AG20443 (cell line): Measurements from ENCODE around the gene ITM2B.

Experiments used
- DNase-seq: peaks from one replicate; pipeline ENCODE4 v3.0.0; 2012; ENCODE audit warnings: low spot score, mixed read lengths

Gene ITM2B

DNA sequence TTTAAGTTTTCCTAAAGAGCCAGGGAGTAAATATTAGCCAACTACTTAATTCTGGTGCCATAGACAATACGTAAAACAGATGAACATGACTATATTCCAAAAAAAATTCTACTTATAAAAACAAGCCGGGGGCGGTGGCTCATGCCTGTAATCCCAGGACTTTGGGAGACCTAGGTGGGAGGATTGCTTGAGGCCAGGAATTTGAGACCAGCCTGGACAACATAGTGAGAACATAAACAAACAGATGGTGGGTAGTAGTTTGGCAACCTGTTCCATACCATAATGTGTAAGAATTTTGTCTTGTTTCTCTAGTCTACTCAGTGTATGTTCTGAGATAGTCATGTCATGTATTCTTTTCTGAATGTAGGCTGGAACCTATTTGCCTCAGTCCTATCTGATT is 25.4 kb downstream of the ITM2B start:
- DNase-seq, result no peak

DNA sequence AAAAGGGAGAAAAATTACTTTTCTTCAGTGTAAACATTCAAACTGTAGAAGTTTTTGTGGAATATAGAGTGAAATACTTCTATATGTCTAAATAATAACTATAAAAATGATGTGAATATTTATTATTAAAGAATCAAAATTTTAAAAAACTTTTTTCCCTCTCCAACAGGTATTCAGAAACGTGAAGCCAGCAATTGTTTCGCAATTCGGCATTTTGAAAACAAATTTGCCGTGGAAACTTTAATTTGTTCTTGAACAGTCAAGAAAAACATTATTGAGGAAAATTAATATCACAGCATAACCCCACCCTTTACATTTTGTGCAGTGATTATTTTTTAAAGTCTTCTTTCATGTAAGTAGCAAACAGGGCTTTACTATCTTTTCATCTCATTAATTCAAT is 28.0 kb downstream of the ITM2B start:
- DNase-seq, result no peak

DNA sequence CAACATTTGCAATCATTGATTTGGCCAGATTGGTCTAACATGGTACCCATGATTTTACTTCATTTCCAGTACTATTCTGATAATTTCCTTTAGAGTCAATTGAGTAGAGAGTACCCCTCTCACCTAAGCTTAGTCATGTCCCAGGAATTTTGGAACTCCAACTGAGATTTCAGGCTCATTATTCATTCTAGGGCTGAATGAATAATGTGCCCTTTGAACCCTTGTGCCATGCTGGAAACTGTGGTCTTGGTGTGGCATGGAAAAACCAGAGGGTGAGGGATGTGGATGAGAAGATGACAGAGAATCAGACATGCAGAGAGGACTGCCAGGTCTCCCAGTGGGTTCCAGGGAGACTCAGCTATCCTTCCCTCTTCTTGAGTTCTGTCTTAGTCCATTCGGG is 30.2 kb downstream of the ITM2B start:
- DNase-seq, result no peak

DNA sequence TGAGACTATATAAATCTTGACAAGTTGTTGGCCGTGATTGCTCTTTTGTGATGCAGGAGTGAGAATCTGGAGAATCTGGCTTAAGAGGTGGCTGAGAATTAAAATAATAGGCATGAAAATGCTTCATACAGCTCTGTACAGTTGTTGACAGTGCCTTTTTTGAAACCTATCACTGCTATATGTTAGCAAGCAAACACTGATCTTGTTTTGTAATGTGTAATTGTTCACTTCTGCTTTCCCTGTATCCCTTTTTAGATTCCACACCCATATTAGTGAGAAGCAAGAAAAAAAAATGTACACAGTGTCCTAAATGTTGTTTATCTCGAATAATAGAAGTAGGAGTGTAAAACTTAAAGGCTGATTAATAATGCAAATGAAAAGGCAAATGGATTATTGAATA is 31.1 kb downstream of the ITM2B start:
- no peak for DNase-seq

DNA sequence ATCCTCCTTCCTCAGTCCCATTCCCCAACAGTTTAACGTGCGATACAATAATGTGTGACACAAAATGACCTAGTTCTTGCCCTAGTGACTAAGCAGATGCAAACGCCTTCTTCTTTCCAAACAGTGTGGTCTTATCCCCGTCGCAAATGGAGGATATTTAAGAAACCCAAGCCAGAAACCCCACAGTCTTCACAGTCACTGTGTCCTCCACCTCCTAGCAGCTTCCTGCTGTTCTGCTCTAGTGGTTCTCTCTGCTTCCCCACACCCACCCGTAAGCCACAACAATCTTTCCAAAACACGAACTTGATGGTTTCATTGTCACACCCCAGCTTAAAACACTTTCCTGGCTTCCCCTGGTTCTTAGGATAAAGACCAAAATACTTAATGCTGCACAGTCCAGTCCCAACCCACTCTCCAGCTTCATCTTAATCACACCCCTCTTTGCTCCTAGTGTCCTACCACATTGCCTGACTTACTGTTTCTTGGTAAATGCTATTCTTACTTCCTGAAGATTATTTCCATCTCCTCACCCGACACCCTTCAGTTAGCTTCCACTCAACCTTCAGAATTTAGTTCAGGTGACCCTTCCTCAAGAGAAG is 32.3 kb downstream of the ITM2B start:
- DNase-seq, result no peak

DNA sequence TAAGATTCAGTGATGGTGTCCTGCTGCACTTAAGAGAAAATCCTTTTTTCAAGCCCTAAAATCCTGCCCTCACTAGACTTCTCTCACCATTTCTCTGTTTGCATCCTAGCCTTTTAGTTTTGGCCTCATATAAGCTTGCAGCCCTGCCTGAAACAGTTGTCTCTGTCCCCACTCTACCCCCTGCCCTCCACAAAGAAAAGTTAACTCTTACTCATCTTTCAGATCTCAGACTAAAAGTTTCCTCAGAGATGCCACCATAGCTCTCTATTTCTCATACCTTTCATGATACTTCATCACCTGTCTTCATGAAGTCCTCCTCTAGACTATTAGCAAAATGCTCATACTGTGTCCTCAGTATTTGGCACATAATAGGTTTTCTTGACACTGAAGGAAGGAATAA is 33.1 kb downstream of the ITM2B start:
- no peak for DNase-seq

DNA sequence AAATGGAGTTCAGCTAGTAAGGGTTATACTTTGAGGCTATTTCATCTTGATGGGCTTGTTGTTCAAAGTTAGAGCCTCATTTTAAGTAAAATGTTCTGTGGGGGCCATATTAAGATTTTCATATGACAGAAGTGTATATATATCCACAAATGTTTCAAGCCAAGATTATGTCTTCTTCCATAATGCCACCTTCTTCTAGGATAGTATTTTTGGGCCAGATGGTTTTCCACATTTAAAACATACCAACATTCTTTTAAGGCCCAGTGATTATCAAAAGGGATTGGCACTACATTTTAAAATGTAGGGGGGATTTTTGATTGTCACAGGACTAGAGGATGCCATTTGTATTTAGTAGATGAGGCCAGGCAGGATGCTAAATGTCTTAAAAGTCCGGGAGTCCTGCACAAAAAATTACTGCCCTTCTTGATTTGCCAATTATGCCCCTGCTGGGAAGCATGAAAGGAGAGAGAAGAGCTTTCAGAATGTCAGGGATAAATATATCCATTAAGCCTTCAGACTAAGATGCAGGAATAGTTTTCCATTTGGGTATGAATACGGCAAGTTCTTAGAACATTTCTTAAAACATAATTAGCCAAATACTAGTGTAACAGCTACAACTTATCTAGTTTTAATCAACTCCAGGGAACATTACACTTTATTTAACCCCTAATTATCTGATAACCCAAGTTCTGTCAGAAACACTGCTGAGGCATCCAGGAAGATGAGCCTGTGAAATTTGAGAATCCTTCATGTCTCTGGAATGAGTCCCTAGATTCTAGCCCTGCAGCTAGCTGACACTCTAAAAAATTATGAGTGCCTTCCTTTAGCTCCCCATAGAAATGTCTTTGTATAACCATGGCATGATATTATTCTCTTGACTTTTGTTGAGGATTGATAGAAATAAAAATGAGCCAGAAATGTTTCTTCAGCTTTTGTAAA is 34.0 kb downstream of the ITM2B start:
- no peak for DNase-seq

DNA sequence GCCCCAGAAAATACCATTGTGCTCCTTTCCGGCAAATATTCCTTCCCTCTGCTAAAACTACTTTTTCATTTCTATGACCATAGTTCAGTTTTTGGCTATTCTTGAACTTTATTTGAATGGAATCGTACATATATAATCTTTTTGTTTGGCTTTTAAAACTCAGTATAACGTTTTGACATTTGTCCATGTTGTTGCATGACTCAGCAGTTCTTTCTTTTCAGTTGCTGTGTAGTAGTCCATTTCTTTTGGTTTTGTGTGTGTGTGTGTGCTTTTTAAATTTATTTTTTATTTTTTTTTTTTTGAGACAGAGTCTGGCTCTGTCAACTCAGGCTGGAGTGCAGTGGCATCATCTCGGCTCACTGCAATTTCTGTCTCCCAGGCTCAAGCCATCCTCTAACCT is 35.0 kb downstream of the ITM2B start:
- DNase-seq, result no peak

DNA sequence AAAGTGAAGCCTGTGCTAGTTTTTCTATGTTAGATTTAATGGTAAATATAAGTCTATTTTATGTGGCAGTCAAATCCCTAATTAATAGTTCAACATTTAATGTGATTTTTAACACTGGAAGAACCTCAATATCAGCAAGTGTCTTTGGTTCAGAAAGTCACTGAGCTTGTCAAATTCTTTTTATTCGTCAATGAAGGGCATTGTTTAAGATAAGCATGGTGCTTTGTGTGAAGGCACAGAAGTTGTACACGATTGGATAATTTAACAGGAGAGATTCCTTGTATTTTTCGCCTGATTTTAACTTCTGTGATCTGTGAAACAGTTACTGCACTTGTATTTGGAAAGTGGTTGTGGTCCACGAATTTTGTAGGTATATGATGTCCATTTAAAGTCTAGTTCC is 40.3 kb downstream of the ITM2B start:
- DNase-seq, result no peak

DNA sequence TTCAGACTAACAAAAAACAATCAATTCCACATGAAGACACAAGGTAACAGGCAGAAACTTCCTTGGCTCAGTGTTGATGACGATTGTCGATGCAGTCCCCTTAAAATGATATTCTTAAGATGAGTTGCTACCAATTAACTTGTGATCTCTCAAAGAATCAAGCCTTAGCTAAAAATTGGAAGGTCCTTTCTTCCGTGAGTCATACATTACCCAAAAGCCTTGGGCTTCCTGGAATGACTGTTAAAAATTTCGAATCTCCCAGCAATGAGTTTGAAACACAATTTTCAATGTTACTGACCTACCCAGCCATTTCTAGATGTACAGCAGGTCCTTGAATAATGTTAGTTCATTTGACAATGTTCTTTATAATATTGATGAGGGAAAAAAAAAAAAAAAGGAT is 42.5 kb downstream of the ITM2B start:
- peak; percentile 13 for DNase-seq

DNA sequence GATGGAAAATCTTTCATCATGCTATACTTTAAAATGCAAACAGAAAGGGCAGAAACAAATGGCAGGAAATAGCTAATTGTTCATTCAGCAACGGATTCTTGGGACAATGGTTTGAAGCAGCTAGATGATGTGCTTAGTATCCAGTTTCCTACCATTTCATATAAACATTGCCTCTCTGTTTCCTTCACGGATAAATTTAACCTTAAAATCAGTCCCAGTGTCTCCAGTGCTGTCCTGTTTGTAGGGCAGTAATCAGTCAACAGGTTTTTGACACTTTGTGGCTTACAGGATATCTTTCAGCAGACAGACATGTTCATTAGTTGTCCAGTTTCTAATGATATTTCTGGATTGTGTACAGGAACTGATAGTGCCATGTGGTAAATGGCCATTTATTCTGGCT is 45.8 kb downstream of the ITM2B start:
- DNase-seq, result no peak

DNA sequence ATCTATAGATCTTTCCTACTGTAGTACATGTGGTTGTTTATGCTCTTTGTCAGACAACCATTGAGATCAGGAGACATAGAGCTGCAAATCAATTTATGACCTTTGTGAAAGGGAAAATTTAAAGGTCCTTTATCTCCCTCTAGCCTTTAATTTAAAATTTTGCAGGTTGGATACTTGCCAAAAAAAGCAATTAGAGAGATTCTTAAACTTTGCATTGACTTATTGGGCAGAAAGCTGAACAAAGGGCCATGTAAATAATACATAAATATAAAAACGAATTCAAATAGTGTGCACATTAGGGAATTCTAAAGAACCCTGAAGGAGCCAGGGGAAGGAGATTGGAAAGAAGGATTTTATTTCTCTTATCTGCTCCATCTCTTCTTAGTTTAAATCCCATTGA is 48.5 kb downstream of the ITM2B start:
- no peak for DNase-seq

DNA sequence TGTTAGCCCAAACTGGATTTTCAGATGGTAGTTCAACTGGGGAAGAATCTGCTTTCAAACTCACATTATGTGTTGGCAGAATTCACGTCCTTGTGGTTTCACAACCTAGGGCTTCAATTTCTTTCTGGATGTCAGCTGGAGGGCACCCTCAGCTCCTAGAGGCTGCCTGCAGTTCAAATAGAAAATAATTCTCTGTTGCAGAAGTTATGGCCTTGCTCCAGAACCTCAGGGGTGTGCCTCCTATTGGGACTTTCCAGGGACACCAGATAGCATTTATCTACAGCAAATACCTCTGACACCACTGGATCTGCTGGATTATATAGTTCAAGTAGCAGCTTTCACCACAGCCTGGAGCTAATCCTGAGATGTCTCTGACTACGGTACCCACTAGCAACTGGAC is 58.7 kb downstream of the ITM2B start:
- no peak for DNase-seq

DNA sequence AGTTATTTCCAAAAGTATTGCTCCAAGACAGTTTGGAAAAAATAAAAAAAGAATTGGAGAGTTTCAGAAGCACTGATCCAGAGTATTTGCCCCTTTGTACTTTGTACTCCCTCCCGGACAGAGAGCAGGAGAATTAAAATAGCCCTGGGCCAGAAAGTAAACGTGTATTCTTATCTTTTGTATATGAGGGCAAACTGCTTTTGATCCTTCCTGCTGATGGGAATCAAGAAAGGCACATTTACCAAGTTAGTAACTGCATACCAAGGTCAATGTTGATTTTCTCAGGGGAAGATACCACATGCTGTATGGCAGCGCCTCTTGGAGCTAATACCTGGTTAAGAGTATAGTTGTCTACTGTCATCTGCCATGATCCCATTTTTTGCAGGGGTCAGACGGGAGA is 59.6 kb downstream of the ITM2B start:
- DNase-seq, result no peak

DNA sequence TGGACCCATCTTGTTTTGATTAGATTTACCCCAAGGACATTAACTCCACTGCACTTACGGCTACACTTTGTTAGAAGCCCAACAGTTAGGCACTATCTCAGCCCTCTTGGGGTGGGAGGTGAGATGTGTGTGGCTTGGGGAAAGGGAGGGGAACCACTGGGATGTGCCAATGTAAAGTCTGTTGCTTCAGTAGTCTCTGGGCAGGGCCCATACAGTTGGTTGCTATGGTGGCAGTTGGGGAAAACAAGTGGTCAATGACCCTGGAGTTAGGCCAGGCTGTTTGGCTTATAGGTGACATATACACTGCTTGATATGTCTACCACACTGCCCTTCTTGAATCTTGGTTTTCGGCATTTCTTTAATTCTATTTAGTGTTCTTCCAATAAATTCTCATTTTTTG is 61.6 kb downstream of the ITM2B start:
- DNase-seq, result no peak

DNA sequence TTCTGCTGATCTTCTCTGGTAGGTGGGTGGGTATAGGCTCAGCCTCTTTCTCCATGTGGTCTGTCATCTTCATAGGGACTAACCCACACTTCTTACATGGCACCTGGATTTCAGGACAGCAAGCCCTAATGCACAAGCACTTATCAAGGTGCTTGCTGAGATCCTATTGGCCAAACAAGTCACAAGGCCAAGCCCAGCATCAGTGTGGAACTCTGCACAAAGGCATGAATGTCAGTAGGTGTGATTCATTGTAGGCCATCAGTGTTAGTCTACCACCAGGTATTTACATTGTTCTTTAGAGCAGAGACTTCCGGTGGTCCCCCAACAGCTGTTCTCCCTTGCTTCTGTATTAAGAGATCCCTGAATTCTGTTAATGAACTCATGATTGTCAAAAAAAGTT is 62.3 kb downstream of the ITM2B start:
- DNase-seq, result no peak

DNA sequence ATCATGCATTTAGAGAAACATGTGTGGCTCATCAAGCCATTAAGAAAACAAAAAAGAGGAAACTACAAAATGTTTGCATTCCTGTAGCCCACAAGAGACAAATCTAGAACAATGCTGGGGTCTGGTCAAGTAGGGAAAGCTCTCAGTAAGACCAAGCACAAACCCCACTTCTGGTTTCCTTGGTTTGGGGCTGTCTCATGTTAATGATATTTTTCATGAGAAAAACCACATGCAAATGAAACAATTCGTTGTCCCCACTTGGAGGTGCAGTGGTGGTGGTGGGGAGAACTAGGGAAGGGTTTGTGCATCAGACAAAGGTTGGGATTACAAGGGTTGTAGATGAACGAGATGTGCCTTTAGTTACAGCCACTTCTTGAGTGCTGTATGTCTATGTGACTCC is 63.5 kb downstream of the ITM2B start:
- no peak for DNase-seq

DNA sequence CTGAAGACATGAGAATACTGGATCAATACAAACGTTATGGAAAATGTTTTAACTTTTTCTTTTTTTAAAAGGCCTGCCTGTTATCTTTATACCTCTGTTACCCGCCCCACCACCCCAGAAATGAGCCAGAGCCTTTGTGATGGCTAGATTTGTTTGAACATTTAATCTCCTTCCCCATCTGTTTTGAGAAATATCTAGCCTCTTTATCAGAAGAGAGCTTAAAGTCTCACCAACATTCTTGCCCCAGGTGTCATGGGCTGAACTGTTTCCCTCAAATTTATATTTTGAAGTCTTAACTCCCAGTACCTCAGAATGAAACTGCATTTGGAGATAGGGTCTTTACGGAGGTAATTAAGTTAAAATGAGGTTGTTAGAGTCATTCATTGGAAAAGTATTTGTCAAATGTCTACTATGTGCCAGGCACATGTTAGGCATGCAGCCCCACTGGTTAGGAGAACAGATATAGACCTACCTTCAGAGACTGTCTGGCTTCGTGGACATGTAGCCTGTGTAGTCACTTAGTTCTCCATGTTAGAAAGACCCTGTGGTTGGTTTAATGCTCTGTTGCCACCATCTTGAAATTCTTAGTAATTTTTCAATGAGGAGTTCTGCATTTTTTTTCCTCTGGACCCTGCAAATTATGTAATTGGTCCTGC is 64.3 kb downstream of the ITM2B start:
- DNase-seq, result no peak

DNA sequence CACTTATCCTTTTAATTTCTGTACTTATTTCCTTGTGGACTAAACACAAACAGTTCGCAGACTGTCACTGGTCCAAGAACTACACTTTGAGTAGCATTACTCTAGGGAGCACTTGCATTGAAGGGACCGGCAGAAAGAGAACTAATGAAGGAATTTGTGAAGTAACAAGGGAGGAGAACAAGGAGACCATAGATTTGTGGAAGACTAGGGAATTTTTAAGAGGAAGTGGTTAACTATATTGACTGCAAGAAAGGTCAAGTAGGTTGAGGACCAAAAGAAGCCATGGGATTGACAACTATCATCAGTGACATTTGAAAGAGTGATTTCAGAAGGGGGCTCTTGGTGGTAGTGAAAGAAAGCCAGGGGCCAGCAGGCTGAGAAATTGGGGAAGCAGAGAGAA is 66.6 kb downstream of the ITM2B start:
- no peak for DNase-seq

DNA sequence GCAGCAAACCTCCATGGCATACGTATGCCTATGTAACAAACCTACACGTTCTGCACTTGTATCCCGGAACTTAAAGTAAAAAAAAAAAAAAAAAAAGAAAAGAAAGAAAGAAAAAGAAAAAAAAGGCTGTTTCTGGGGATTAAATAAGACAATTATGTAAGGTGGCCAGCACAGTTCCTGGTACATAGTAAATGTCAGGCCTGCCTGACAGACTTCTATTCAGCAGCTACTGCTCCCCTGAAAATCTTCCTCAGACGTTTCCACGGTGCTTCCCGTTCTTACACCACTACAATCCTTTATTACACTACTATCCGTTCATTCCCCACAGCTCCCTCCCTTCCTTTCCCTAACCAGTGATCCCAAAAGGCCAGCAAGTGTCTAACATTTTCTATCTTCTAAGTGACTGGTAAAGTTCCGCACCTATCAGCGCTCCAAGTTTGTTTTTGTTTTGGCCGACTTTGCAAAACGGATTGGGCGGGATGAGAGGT is 69.9 kb downstream of the ITM2B start:
- no peak for DNase-seq

DNA sequence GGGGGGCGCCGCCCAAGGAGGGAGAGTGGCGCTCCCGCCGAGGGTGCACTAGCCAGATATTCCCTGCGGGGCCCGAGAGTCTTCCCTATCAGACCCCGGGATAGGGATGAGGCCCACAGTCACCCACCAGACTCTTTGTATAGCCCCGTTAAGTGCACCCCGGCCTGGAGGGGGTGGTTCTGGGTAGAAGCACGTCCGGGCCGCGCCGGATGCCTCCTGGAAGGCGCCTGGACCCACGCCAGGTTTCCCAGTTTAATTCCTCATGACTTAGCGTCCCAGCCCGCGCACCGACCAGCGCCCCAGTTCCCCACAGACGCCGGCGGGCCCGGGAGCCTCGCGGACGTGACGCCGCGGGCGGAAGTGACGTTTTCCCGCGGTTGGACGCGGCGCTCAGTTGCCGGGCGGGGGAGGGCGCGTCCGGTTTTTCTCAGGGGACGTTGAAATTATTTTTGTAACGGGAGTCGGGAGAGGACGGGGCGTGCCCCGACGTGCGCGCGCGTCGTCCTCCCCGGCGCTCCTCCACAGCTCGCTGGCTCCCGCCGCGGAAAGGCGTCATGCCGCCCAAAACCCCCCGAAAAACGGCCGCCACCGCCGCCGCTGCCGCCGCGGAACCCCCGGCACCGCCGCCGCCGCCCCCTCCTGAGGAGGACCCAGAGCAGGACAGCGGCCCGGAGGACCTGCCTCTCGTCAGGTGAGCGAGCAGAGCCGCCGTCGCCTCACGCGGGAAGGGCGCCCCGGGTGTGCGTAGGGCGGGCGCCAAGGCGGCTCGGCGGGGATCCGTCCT is 70.5 kb downstream of the ITM2B start, which contains the start of gene RB1:
TSS of gene RB1 (plus strand) at position 393 of the 784 bp plus-strand sequence. CDS start at position 555, 162 bp downstream.
- peak; percentile 97 for DNase-seq
